ENCODE results near the gene TBC1D22A.

The TBC1D22A gene

GRCh38 chr22:47032956-47033647, 270.7 kb downstream of the TBC1D22A start:
- no peak for DNase-seq (ENCODE audit: low spot score)

GRCh38 chr22:47033648-47034000, 271.2 kb downstream of the TBC1D22A start:
- no peak for DNase-seq (ENCODE audit: low spot score)

- DNase-seq (ENCODE audit: low spot score): no peak
Measured at GRCh38 chr22:47034076-47034808, 271.8 kb downstream of the TBC1D22A start.

GRCh38 chr22:47034905-47035419, 272.5 kb downstream of the TBC1D22A start:
- DNase-seq (ENCODE audit: low spot score): no peak

- no peak for DNase-seq (ENCODE audit: low spot score)
Measured at GRCh38 chr22:47035425-47035881, 273.0 kb downstream of the TBC1D22A start.

GRCh38 chr22:47036352-47036751, 273.9 kb downstream of the TBC1D22A start:
- DNase-seq (ENCODE audit: low spot score): no peak

GRCh38 chr22:47036936-47037485, 274.6 kb downstream of the TBC1D22A start:
- DNase-seq (ENCODE audit: low spot score): no peak

GRCh38 chr22:47038206-47038835, 275.9 kb downstream of the TBC1D22A start:
- no peak for DNase-seq (ENCODE audit: low spot score)

GRCh38 chr22:47039356-47039755, 276.9 kb downstream of the TBC1D22A start:
- no peak for DNase-seq (ENCODE audit: low spot score)

- no peak for DNase-seq (ENCODE audit: low spot score)
Measured at GRCh38 chr22:47040486-47041270, 278.2 kb downstream of the TBC1D22A start.

- no peak for DNase-seq (ENCODE audit: low spot score)
Measured at GRCh38 chr22:47041271-47042115, 279.0 kb downstream of the TBC1D22A start.

- DNase-seq (ENCODE audit: low spot score): no peak
Measured at GRCh38 chr22:47042116-47042825, 279.8 kb downstream of the TBC1D22A start.

- DNase-seq (ENCODE audit: low spot score): no peak
Measured at GRCh38 chr22:47042861-47043496, 280.5 kb downstream of the TBC1D22A start.

- no peak for DNase-seq (ENCODE audit: low spot score)
Measured at GRCh38 chr22:47043835-47044721, 281.6 kb downstream of the TBC1D22A start.

- no peak for DNase-seq (ENCODE audit: low spot score)
Measured at GRCh38 chr22:47044722-47045535, 282.5 kb downstream of the TBC1D22A start.

- no peak for DNase-seq (ENCODE audit: low spot score)
Measured at GRCh38 chr22:47045691-47046410, 283.4 kb downstream of the TBC1D22A start.

All from globus pallidus (tissue), 1 donor.